HuH-7 (cell line): ENCODE data around the gene PARD3.

Source experiments
- DNase-seq: peaks from one replicate; pipeline ENCODE4 v3.0.0; 2011; ENCODE audit warnings: low spot score

Gene PARD3

GRCh38 chr10:34537629-34538231 lies 277.4 kb downstream of the PARD3 start:
- DNase-seq: no peak

DNA sequence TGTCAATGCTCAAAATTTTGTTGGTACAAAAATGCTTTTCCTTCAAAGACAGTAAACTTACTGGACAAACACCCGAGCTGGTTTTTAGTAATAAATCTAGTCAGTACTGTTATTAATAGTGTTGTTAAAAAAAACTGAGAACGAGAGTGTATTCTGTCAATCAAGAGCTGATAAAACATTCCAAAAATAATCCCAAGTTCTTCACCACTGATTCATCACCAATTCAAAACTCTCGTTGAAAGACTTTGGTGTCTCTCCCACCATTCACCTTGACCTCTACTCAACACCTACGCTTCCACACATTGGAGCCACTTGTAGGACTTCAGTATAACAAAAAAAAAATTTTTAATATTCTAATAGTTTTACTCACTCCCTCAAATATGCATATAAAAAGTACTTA lies 279.2 kb downstream of the PARD3 start:
- DNase-seq: no peak

DNA sequence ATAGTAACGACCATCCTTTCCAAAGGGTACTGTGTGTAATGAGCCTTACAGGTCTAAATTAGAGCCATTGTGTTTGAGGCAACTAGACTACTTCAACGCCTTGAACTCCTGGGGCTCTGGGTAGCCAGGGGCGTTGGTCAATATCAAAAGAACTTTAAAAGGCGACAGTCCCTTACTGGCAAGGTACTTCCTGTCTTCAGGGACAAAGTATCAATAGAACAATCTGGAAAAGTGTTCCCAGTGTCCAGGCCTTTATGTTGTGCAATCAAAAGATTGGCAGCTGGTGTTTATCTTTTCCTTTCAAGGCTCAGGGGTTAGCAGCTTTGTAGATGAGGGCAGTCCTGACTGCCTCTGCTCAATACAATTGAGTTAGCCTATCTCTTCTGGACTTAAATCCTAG lies 284.3 kb downstream of the PARD3 start:
- DNase-seq: no peak

GRCh38 chr10:34528320-34528719 lies 286.8 kb downstream of the PARD3 start:
- DNase-seq: no peak

DNA sequence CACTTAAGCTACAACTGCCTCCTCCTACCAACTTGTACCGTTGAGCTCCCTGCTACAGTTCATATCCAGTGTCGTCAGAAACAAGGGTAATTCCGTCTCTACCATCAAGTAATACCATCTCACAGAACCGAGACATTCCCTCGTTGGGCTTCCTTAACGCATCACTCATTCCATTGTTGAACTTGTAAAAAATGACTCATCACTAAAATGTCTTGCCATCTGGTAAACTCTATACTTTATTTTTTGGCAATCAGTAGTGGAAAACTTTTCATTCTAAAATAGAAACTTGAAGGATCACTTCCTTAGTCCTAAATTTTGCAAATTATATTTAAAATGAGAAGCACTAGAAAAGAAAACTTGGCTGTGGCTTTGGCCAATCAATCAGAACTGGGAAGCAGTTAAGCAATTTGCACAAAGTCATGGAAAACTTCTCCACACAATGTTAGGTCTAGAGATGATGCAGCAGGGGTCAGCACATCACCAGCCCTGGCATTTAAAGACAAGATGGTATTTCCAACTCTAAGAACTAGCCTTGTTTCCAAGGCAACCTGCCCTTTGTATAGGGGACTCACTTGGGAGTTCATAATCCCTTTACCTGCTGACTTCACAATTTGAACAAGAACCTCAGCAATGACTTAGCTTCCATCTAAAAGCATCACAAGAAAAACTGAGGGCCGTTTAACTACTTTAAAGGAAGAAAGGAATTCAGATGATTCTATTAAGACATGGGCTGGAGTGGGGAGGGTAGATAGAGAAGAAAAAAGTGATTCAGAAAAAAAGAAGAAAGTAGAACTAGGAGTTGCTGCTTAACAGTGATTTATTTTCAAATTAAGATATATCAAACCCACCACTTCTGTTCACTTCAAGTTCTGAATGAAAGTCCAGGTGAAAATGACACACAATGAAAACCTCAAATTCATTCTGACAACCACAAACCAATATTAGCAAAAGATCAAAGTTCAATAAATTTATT lies 288.1 kb downstream of the PARD3 start:
- no peak for DNase-seq

DNA sequence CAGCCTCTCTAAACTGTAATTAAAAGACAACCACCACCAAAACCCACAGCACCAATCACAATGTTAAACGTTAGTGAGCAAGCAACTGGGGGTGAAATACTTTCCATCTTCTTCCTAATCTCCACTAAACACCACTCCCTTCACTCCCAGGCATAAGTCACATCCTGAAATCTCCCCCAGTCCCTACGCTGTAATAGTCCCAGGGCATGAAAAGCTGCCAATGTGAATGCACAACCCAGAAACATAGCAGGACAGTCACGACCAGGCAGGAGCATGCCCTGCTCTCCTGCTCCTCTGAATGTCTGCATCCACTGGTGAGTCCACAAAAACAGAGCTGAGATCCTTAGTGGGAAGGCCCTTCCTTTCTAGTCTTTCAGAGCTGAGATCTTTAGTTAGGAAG lies 288.9 kb downstream of the PARD3 start:
- no peak for DNase-seq

- DNase-seq: no peak
Observed at GRCh38 chr10:34524369-34525091, 290.6 kb downstream of the PARD3 start.

DNA sequence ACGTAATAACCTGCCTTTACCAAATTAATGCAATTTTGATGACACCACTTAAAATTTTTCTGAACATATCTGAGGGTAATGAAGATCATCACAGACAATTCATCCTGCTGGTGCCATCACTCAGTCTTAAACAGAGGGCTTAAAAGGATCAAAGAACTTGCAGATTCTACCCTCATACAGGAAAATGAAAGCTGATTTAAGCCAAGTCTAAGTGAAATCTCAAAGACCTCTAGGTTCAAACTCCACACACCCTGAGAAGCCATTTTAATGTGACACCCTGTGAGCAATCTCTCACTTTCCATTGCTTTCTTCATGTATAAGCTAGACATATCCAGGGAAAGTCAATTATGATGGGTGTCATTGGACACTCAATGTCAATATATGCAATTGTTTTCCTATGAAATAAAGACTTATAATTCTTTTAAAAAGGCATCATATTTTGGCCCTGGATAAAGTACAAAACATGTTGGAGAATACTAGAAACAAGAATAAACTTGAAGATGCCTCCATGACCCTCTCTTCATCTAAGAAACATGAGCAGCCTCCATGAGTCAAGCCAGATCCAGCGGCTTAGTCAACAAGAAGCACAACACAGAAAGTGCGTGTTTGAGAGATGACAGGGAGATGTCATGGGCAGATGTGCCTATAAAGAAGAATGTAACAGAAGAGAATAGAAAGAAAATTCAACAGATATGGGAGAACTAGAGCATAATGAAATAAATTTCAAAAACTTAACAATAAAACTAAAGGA lies 291.9 kb downstream of the PARD3 start:
- DNase-seq: no peak

DNA sequence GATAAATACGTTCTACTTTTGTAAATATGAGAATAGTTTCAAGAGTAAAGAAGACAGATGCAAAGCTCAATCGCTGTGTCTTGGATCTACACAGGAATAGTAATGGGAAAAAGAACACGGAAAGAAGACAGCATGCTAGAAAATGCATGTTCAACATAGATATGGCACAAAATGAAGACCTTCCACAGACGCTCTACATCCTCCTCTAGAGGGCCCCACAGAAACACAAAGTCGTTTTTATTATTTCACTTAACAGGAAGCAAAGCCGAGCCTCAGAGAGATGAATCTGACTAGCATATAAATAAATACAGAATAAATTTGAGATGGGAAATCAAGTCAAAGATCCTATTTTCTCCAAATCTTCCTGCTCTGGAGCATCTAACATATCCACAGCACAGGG lies 292.6 kb downstream of the PARD3 start:
- DNase-seq: no peak

DNA sequence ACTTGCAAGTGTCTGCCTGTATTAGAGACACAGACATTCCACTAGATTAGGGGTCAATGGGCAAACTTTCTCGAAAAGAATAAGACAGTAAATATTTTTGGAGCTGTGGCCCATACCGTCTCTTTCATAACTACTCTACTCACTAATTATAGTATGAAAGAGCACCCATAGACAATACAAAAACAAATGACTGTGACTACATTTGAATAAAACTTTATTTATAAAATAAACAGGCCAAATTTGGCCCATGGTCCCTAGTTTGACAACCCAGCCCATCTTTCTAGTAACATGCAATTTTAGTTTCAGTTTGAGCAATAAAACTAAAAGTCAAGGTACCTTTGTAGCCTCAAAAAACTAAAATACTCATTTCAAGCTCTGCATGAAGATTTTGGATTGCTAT lies 294.6 kb downstream of the PARD3 start:
- DNase-seq: no peak

- no peak for DNase-seq
Observed at GRCh38 chr10:34520084-34520483, 295.0 kb downstream of the PARD3 start.

- DNase-seq: no peak
Observed at GRCh38 chr10:34514290-34514689, 300.8 kb downstream of the PARD3 start.

- DNase-seq: no peak
Observed at GRCh38 chr10:34513636-34514035, 301.5 kb downstream of the PARD3 start.

DNA sequence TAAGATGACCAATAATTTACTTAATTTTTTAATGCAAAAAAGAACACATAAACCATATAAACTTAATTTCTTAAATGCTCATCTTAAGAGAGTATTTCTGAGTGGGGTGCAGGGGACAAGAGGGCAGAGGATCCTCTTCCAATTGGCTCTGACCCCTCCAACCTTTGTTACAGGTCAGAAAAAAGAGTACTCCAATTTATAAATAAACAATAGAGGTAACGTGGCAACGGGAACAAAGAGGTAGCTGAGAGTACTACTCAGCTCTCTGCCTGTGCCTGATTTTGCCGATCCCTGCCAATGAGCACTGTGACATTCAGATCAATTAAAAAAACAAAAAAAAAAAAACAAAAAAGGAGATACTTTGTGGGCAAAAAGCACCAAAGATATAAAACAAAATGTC lies 307.9 kb downstream of the PARD3 start:
- no peak for DNase-seq

DNA sequence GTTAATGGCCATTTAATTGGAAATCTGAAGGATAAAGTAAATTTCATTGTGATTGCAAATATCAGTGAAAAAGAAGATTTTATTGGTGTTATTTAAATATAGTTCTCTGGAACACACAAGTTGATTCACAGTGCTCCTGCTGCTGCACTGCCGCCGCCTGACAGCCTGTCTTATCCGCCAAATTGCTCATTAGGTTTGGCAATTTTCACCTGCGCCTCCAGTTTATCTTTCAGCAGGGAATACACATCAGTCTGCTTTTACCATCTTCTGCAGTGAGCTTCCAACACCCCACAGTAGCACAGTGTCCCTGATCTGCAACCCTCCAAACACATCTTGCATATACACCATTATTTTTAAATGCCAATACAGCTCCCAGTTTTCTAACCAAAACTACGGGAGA lies 308.3 kb downstream of the PARD3 start:
- no peak for DNase-seq

- no peak for DNase-seq
Observed at GRCh38 chr10:34505338-34505737, 309.8 kb downstream of the PARD3 start.

- DNase-seq: no peak
Observed at GRCh38 chr10:34504534-34504933, 310.6 kb downstream of the PARD3 start.

DNA sequence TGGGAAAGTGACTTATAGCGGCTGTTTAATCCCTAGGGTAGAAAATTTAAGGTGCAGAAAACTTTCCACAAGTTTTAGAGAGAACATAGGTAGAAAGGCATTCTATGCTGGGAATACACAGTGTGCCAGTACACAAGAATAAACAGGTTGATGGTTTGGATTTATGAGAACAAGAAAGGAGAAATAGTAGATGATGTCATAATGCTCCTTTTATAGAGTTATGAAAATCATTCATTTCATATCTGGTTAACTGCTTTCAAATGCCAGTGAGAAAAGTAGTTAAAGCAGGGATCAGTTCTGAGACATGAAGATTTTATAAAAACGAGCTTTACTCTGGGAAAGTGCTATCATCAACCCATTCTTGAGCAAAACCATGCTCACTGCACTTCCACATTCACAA lies 311.4 kb downstream of the PARD3 start:
- no peak for DNase-seq

DNA sequence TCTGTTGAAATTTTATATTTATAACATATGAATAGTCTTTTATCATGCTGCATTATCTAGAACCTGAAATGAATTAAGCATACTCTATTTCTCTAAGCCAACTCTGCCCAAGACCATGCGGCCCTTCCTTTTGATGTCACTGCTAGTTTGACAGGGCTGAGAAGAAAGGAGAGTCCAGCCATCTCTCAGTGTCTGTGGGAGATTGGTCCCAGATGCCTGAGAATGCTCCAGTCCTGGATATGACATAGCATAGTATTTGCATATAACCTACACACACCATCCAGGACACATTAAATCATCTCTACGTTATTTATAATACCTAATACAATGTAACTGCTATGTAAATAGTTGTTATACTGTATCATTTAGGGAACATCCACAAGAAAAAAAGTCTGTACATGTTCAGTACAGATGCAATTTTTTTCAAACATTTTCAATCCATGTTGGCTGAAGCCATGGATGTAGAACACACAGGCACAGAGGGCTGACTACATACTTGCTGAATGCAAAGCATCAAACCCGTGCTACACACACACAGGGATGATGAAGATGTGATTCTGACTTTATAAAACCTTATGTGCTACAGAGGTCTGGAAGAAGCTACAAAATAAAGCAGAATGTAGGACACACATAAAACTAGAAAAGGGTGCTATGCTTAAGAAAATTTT lies 315.4 kb downstream of the PARD3 start:
- no peak for DNase-seq

DNA sequence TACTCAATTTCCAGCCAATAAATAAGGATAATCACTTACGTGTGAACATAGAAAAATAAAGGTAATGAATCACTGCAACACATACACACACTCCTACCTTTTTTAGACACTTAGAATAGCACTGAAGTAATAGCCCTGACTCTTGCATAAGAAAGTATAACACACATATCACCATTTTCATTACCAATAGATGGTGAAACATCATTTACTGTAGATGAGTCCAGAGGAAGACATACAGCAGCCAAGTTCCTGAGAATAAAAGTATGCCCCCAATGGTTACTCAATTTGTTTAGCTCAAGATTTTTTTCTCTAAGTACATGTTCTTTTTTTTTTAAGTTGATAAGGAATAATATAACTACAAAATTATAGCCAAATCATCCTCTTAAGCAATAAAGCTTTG lies 316.3 kb downstream of the PARD3 start:
- no peak for DNase-seq

GRCh38 chr10:34495938-34496337 lies 319.2 kb downstream of the PARD3 start:
- no peak for DNase-seq

GRCh38 chr10:34494012-34494411 lies 321.1 kb downstream of the PARD3 start:
- DNase-seq: no peak
